Pancreas (tissue), 10 donors: ENCODE results near the gene ELL. TPM values are rescaled to one million over a fixed set of nuclear protein-coding genes. Genes with fewer than 3 reads are reported as not detected.

Source experiments
- ATAC-seq, 4 donors: fragments of 200-7000 bp; cut with Tn5 transposase; one replicate each; pipeline versions ENCODE4 v1.8.0 to v1.9.1; 2020; ENCODE audit warnings: mild to moderate bottlenecking in 4 of 4, moderate library complexity in 4 of 4
- DNase-seq, 6 donors: peaks; one replicate each; pipeline ENCODE4 v3.0.0-alpha.2; 2020
- FAIRE-seq: peaks from 2 replicates; lab custom pipeline; 2012; peaks lifted over from hg19 to GRCh38; lab: Jason Lieb, UNC
- H3K27ac ChIP-seq, 4 donors: fragments of 200-600 bp; sonication (generic); 1 replicate in 3 of 4; 2 replicates in 1 of 4; pipeline versions ENCODE4 v1.5.0 to v1.8.0; 2020
- H3K27me3 ChIP-seq, 4 donors: fragments of 200-600 bp; one replicate each; pipeline ENCODE4 v1.8.0; 2021
- H3K36me3 ChIP-seq, 3 donors: fragments of 200-600 bp; sonication (generic) in 1 of 3; one replicate each; pipeline versions ENCODE4 v1.5.0 to v1.8.0; 2020 to 2021
- H3K4me1 ChIP-seq, 3 donors: fragments of 200-600 bp; one replicate each; pipeline ENCODE4 v1.8.0; 2021
- H3K4me3 ChIP-seq, 4 donors: fragments of 200-600 bp; sonication (generic) in 2 of 4; one replicate each; pipeline versions ENCODE4 v1.5.0 to v1.8.0; 2020 to 2021
- H3K9me3 ChIP-seq, 4 donors: fragments of 200-600 bp; one replicate each; pipeline ENCODE4 v1.8.0; 2021
- WGBS, 2 donors: extraction: QIAGEN DNeasy Blood & Tissue Kit; methylation state at CpG; one replicate each; pipeline ENCODE4 v1.1.7; 2013; 5-methylcytosine and 5-hydroxymethylcytosine counted together
- intact Hi-C, 3 donors: fragments of 100-400 bp; cut with DNase I; formaldehyde crosslinking; loops; one replicate each; pipeline versions ENCODE4 v1.11.1 to v1.14.2; 2022
- polyA plus RNA-seq, 2 donors: library from polyadenylated mRNA; stranded (reverse); fragments of 200-250 nt; gene quantifications; one replicate each; pipeline ENCODE4 v1.2.3, GENCODE V29; 2013
- total RNA-seq, 6 donors: library from RNA; stranded (reverse); fragmentation: NEBNext Ultra II Directional in 4 of 6; extraction: Animal tissue kit (Norgen Biotek cat#: 25700) in 4 of 6; gene quantifications; one replicate each; pipeline versions ENCODE4 v1.2.1 to v1.2.4, GENCODE V29; 2021 to 2023
- TF ChIP-seq, protein P1 (sequence below), 4 donors: fragments of 200-600 bp; sonication (generic) in 3 of 4; IDR thresholded peaks; one replicate each; pipeline versions ENCODE4 v1.5.0 to v1.8.0; 2021; ENCODE audit warnings: antibody characterized with exemption in 4 of 4
- donor health status: healthy with polysubstance abuse.
- donor health status: DM: no; HTN: no; CAD: no; lungs with moderate emphysema.
- donor health status: DM: no; HTN: no; CAD: no.
- donor health status: control.
- donor health status: control.
- donor health status: Bipolar disorder and iron deficiency.
- donor health status: DM: yes; HTN: yes; CAD: no.
- donor health status: DM: no; HTN: no; CAD: no.
- donor health status: DM: no; HTN: no; CAD: no.
- donor health status: DM: yes; HTN: yes; CAD: no.

The ELL gene
- total and polyA plus RNA-seq, 8 donors, result 5.8 to 13.4 (median 9.8) TPM

GRCh38 chr19:18499055-18499775 is 22.7 kb downstream of the ELL start:
- no peak for FAIRE-seq
- Histone ChIP-seq H3K36me3 (no peaks in the 10 kb centered on the region), H3K9me3 (no peaks in the 10 kb centered on the region), H3K27me3 (no peaks in the 10 kb centered on the region), H3K4me3 (no peak overlapping the region), H3K27ac (peak overlapping the region in 1 of 4 donors; percentile 13), H3K4me1 (peaks cover 20 to 69% (median 32%) of the 10 kb centered on the region in 3 donors)
- ATAC-seq, result no peak
- WGBS, 2 donors, result 87 to 88% methylated on average over 7 of the region's 7 CpGs
- intact Hi-C loops, result no loop called here
- TF ChIP-seq, protein P1, sequence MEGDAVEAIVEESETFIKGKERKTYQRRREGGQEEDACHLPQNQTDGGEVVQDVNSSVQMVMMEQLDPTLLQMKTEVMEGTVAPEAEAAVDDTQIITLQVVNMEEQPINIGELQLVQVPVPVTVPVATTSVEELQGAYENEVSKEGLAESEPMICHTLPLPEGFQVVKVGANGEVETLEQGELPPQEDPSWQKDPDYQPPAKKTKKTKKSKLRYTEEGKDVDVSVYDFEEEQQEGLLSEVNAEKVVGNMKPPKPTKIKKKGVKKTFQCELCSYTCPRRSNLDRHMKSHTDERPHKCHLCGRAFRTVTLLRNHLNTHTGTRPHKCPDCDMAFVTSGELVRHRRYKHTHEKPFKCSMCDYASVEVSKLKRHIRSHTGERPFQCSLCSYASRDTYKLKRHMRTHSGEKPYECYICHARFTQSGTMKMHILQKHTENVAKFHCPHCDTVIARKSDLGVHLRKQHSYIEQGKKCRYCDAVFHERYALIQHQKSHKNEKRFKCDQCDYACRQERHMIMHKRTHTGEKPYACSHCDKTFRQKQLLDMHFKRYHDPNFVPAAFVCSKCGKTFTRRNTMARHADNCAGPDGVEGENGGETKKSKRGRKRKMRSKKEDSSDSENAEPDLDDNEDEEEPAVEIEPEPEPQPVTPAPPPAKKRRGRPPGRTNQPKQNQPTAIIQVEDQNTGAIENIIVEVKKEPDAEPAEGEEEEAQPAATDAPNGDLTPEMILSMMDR (IDR thresholded peaks at IDR 0.05), result no peak
- DNase-seq, result no peak

- Histone ChIP-seq H3K9me3 (no peaks in the 10 kb centered on the region), H3K27ac (peak overlapping the region in 2 of 4 donors; percentile 6 to 39), H3K36me3 (no peaks in the 10 kb centered on the region), H3K4me3 (no peak overlapping the region), H3K27me3 (no peaks in the 10 kb centered on the region), H3K4me1 (peaks cover 10 to 51% (median 24%) of the 10 kb centered on the region in 3 donors)
- WGBS, 2 donors, result 78 to 80% methylated on average over 4 of the region's 4 CpGs
- intact Hi-C loops, result no loop called here
- TF ChIP-seq, protein P1 (IDR thresholded peaks at IDR 0.05), result no peak
- DNase-seq (no peak), FAIRE-seq (no peak), ATAC-seq (no peak)
Measured at GRCh38 chr19:18496980-18497256, 25.0 kb downstream of the ELL start.

- no peak overlapping the region for H3K4me3 ChIP-seq
- H3K27me3 ChIP-seq, result no peaks in the 10 kb centered on the region
- 37 to 39% methylated on average over 11 of the region's 11 CpGs for WGBS, 2 donors
- no peaks in the 10 kb centered on the region for H3K36me3 ChIP-seq
- H3K4me1 ChIP-seq, result peaks cover 10 to 48% (median 23%) of the 10 kb centered on the region in 3 donors
- H3K9me3 ChIP-seq, result no peaks in the 10 kb centered on the region
- intact Hi-C loops, result no loop called here
- TF ChIP-seq, protein P1 (IDR thresholded peaks at IDR 0.05), result no peak
- peak overlapping the region in 2 of 4 donors; percentile 6 to 39 for H3K27ac ChIP-seq
- FAIRE-seq (no peak), DNase-seq (peak; percentile 81 to 93 (median 85)), ATAC-seq (peak; percentile 71 to 91 (median 82))
Measured at GRCh38 chr19:18496167-18496979, 25.5 kb downstream of the ELL start.

DNA sequence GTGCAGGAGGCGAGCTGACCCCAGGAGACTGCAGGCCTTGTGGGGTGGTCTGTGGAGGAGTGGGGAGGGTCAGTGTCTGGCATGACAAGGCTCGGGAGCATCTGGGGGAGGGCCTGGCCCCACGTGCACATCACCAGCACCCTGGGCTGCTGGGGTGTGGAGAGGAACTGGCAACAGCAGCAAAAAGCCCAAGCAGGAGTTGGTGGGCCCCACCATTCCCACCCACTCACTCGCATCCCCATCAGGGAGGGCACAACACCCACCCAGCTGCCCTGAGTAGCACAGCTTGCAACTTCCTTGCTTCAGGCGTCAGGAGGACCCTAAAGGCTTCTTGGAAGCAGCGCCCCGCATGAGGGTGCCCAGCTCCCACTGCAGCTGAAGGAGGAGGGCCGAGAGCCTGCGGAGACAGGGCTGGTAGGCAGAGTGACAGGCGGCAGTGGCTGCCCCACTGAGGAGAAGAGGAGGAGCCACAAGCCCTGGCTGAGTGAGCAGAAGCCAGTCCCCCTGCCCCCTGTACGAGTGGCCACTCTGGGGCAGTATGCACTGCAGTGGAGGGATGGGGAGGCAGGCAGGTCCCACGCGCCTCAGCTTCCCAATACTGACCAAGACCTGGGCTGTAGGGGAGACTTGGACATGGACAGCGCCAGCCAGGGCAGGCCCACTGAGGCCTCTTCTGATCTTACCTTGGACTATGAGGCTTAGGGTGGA is 26.5 kb downstream of the ELL start:
- Histone ChIP-seq H3K36me3 (no peaks in the 10 kb centered on the region), H3K27me3 (no peaks in the 10 kb centered on the region), H3K4me1 (peaks cover 10 to 37% (median 13%) of the 10 kb centered on the region in 3 donors), H3K9me3 (no peaks in the 10 kb centered on the region), H3K4me3 (no peak overlapping the region), H3K27ac (no peak overlapping the region)
- WGBS, 2 donors, result 87 to 90% methylated on average over 14 of the region's 14 CpGs
- FAIRE-seq (no peak), ATAC-seq (no peak), DNase-seq (no peak)
- TF ChIP-seq, protein P1 (IDR thresholded peaks at IDR 0.05), result no peak
- intact Hi-C loops, result no loop called here
